ENCODE measurements around the gene CETP.
"Not testable (repeated sequence)": the region's sequence is repeated elsewhere in the genome, so short reads cannot be mapped to it uniquely, and the experiment has no call there.

The CETP gene

DNA sequence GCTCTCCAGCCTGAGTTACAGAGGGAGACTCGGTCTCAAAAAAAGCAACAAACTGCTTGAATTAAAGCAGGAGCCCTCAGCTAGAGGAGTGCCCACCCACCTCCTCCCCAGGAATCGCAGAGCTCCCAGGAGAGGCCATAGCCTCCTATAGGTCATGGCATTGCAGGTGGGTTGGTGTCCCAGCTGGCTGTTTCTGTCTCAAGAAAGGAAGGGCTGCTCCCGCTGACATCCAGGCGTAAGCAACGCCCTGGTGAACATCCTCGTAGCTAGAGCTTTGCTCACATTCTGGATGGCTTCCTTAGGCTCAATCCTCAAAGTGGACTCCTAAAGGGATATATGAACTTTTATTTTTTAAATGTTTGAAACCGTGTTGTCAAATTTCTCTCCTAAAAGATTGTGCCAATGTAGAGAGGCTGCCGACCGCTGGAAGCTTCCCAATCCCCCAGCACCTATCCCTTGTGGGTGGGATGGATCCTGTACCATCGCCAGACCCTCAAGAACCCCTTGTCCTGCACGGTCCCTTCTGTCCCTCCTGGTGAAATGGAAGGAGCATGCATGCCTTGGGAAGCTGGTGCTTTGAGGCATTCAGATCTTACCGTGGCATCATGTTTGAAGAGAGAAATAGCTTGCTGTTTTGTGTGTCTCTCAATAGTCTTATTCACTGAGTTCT is 33.5 kb downstream of the CETP start:
- in situ Hi-C loops (cut with MboI; ENCODE audit: low sequenced_read_pairs): no loop called here

DNA sequence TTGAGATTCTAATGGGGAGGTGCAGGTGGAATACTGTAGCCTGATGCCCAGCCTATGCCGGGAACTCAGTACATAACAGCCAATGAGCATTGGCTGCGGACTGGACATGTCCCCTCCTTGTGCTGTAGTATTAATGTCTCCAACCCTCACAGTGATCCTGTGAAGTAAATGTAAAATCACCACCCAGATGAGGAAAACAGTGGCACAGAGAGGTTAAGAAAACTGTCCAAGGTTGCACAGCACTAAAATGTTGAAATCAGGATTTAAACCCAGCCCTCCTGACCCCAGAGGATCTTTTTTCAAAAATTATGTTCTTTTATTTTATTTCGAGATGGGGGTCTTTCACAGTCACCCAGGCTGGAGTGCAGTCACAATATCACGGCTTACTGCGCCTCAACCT is 35.5 kb downstream of the CETP start:
- in situ Hi-C loops (cut with MboI; ENCODE audit: low sequenced_read_pairs): no loop called here

- in situ Hi-C loops (cut with MboI; ENCODE audit: low sequenced_read_pairs): no loop called here
These were observed 36.2 kb downstream of the CETP start for GRCh38 chr16:56997931-56998330.

- in situ Hi-C loops (cut with MboI; ENCODE audit: low sequenced_read_pairs): no loop called here
These were observed 36.6 kb downstream of the CETP start for GRCh38 chr16:56998352-56998751.

DNA sequence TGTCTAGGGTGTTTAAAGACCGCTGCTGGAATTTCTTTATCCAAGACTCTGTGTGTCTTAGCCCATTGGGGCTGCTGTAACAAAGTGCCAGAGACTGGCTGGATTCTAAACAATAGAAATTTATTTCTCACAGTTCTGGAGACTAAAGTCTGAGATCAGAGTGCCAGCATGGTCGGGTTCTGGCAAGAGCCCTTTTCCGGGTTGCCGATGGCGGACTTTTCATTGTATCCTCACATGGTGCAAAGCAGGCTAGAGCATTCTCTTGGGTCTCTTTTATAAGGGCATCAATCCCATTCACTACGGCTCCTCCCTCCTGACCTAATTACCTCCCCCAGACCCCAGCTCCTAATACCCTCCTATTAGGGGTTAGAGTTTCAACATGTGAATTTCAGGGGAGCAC is 37.1 kb downstream of the CETP start:
- in situ Hi-C loops (cut with MboI; ENCODE audit: low sequenced_read_pairs): no loop called here

- in situ Hi-C loops (cut with MboI; ENCODE audit: low sequenced_read_pairs): no loop called here
These were observed 37.9 kb downstream of the CETP start for GRCh38 chr16:56999409-57000270.

- in situ Hi-C loops (cut with MboI; ENCODE audit: low sequenced_read_pairs): no loop called here
These were observed 38.7 kb downstream of the CETP start for GRCh38 chr16:57000271-57001025.

GRCh38 chr16:57001026-57001679 is 39.4 kb downstream of the CETP start:
- in situ Hi-C loops (cut with MboI; ENCODE audit: low sequenced_read_pairs): no loop called here

DNA sequence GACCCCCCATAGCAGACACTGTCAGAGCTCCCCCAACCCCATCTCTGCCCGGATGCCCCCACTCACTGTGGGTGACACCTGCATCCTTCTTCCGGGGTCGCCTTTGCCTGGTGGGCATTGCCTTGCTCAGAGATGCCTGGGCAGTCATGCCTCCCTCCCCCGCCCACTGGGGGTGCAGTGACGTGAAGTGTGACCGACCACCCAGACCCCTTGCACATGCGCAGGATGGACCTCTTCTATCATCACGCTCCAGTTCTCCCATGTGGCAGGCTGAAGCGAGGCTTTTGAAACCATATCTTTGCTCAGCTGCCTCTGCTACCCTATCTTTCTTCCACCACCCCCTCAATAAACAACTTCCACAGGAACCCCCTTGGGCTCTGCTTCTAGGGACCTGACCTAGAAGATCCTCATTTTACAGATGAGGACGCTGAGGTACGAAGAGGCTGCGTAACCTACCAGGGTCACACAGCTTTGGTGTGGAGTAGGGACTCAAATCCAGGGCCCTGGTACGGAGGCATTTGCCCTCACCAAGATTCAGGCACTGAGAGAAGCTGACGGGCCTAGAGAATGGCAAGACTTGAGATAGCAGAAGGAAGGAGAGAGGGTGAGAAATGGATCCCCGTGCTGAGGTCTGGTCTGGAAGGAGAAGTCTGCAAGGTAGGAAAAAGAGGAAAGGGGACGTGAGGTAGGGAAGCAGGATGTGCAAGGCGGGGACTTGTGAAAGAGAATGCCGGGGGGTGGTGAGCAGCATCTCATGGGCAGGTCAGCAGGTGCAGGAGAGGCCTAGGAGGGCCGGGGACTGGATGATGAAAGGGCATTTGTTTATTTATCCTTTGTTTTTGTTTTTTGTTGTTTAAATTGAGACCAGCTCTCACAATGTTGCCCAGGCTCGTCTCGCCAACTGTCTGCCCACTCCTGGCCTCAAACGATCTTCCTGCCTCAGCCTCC is 42.0 kb downstream of the CETP start:
- in situ Hi-C loops (cut with MboI; ENCODE audit: low sequenced_read_pairs): no loop called here

DNA sequence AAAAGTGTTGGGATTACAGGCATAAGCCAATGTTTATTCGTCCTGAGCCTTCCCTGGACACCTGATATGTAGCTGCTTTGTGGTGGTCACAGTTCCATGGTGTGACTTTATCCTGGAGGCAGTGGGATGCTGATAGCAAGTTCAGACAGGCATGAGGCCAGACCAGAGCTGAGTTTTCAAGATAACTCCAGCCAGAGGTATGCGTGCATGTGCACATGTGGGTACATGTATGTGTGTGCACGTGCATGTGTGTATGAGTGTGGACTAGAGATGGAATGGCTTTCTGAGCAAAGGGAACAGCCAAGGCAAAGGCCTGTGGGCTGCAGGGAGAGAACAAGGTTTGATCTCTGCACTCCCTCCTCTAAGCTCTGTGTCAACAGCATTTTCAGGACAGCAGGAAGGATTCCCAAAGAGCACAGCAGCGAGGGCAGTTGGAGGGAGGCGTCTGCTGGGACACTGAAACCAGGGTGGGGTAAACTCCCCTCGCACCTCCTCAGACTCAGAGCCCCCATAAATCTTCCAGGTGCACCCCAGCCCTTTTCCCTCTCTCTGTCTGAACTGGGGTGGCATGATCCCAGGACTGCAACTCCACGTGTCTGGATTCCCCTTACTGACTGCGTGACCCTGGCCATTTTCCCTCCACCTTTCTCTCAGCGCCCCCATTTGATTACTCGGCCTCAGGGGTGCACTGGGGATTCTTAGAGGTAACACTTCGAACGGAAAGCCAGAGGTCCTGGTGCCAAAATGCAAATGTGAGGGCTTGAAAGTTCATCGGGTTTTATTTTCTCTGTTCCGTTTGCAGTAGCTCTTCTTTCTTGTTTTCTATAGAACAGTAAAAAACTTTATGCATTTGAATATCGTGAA is 42.9 kb downstream of the CETP start:
- in situ Hi-C loops (cut with MboI; ENCODE audit: low sequenced_read_pairs): no loop called here

GRCh38 chr16:57005597-57005996 is 43.8 kb downstream of the CETP start:
- in situ Hi-C loops (cut with MboI; ENCODE audit: low sequenced_read_pairs): not testable (repeated sequence)

DNA sequence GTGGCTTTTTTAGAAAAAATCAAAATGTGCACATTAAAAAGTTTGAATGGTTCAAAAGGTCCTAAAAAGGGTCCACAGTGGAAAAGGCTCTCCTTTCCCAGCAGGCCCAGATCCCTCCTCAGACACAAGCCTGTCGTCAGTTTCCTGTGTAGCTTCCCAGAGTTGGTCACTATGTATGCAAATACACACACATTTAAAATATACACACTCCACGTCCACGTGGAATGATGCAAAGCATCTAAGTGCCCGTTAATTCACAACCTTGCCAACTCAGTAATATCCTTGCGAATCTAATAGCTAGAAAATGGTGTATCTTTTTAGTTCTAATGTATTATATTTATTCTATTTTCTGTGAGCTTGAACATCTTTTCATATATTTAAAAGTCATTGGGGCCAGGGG is 45.3 kb downstream of the CETP start:
- in situ Hi-C loops (cut with MboI; ENCODE audit: low sequenced_read_pairs): no loop called here

DNA sequence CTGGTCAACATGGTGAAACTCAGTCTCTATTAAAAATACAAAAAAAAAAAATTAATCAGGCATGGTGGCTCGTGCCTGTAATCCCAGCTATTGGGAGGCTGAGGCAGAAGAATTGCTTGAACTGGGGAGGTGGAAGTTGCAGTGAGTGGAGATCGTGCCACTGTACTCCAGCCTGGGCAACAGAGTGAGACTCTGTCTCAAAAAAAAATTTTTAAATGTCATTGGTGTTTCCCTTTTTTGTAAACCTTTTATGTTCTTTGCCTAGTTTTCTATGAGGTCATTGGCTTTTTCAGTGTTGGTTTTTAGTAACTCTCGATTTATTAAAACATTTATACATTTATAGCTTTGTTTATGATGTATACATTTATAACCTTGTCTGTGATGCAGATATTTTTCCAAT is 45.8 kb downstream of the CETP start:
- in situ Hi-C loops (cut with MboI; ENCODE audit: low sequenced_read_pairs): no loop called here

DNA sequence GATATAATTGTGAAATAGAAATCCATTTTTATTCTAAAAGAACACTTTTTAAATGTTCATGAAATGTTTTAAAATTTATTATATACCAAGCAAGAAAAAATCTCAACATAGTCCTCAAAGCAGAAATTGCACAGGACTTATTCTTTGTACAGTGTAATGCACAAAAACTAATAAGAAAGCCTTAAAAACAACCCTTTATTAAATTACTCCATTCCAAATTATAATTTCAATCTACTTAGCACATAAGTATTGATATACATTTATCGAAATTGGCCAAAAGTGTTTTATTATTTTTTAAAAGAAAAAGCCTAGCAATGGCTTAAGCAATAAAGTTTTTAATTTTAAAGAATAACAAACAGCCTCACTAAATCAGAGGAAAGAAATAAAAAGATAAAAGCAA is 46.7 kb downstream of the CETP start:
- in situ Hi-C loops (cut with MboI; ENCODE audit: low sequenced_read_pairs): no loop called here

GRCh38 chr16:57009643-57010170 is 48.0 kb downstream of the CETP start:
- in situ Hi-C loops (cut with MboI; ENCODE audit: low sequenced_read_pairs): no loop called here

- in situ Hi-C loops (cut with MboI; ENCODE audit: low sequenced_read_pairs): no loop called here
These were observed 50.6 kb downstream of the CETP start for GRCh38 chr16:57012353-57012752.

DNA sequence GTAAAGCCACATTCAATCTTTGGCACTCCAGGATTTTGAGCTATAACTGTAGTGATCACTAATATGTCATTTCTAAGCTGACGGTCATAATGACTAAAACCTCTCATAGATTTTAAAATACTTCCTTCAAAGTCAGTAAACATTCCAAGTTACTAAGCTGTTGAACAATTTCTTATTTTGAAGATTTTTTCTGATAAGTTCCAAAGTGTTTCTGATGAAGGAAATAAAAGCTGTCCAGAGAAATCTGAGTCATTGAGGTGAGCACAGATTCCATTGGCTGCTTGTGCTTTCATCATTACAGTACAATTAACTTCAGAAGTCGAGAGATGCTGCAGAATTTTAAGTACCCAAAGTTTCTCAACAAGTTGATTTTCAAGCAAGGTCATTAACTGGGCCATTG is 51.5 kb downstream of the CETP start:
- in situ Hi-C loops (cut with MboI; ENCODE audit: low sequenced_read_pairs): no loop called here

DNA sequence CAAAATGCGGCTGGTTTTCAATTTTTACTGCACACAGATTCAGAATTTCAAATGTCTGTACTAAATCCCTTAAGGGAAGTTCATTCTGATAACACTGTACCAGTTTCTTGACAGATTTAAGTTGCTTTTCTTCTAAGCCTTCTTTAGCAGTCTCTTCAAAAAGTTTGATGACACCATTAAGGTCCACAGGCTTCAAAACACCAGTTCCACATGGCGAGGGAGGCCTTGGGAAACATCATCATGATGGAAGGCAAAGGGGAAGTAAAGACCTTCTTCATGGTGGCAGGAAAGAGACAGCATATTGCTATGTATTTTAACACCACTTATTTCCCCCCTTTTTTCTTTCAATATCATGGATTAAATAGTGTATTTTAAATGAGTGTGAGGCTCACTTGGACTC is 52.2 kb downstream of the CETP start:
- in situ Hi-C loops (cut with MboI; ENCODE audit: low sequenced_read_pairs): no loop called here

DNA sequence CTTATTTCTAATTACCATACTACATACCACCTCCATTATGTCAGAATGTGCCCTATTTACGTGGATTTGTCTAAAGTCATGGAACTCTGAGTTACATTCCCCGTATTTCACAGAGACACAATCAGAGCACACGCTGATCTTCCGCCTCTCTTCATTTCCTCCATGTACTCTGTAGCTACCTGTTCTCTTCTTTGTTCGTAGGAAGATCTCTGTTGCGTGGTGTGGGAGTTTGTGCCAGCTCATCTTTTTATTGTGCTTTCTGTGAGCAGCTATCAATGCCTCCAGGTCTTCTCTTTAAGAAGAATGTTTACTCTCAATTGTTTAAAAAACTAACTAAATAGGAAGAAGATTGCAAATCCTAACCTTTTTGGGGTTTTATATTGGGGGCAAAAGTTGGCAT is 54.6 kb downstream of the CETP start:
- in situ Hi-C loops (cut with MboI; ENCODE audit: low sequenced_read_pairs): no loop called here

Measured in hTERT RPE-1 (cell line).